ENCODE results near the gene ELOVL1.

ELOVL1 gene

DNA sequence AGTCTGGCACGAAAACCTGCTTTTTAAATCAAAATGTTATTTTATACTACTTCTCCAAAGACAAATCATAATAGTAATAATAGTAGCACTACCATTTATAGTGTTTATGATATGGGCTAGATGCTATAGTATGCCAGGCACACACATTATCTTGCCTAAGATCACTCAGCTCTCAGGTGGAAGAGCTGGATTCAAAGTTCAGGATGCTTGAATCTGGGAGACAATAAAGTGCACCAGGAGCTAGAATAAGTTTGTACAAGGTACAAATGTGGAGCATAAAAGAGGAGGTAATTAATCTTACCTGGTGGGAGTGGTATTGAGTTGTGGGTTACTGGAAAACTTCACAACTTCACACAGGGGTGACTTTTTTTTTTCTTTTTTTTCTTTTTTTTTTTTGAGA lies 10.0 kb upstream of the ELOVL1 start:
- no peak overlapping the region for H2AFZ ChIP-seq (ENCODE audit: low read depth)

DNA sequence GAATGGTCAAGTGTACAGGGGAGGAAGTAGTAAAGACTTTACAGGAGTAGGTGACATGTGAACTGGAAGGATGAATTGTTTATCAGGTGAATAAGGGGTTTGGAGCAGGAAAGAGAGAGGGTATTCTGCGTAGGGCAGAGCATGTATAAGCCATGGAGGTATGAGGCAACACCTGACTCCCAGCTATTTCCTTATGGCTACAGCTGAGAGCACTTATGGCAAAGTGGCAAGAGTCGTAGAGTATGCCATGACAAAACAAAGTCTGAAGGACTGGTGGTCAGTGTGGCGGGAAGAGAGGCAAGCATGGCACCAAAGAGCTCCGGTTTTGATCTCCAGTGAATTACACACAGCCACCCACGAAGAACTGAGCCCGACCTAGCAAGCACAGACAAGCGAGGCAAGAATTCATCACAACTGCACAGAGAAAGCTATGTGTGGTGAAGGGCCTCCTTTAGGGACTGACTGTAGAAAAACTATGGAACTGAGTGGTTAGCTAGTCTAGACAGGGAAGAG lies 9.0 kb upstream of the ELOVL1 start:
- no peaks in the 10 kb centered on the region for H3K36me3 ChIP-seq (ENCODE audit: insufficient read depth)
- no peak overlapping the region for H3K4me3 ChIP-seq (IDR thresholded peaks at IDR 0.05; ENCODE audit: insufficient read depth, low read depth, low read length)
- no peaks in the 10 kb centered on the region for H3K79me2 ChIP-seq (ENCODE audit: insufficient read depth, low read depth)
- no peaks in the 10 kb centered on the region for H4K20me1 ChIP-seq (ENCODE audit: insufficient read depth)
- H3K4me2 ChIP-seq = no peak overlapping the region
- H3K4me1 ChIP-seq (ENCODE audit: low read depth, poor library complexity, severe bottlenecking) = no peaks in the 10 kb centered on the region
- no peak overlapping the region for H3K27ac ChIP-seq
- H3K9ac ChIP-seq = no peak overlapping the region
- H2AFZ ChIP-seq (ENCODE audit: low read depth) = no peak overlapping the region
- no peaks in the 10 kb centered on the region for H3K27me3 ChIP-seq (ENCODE audit: insufficient read depth, low read depth)
- TF ChIP-seq, protein P1, sequence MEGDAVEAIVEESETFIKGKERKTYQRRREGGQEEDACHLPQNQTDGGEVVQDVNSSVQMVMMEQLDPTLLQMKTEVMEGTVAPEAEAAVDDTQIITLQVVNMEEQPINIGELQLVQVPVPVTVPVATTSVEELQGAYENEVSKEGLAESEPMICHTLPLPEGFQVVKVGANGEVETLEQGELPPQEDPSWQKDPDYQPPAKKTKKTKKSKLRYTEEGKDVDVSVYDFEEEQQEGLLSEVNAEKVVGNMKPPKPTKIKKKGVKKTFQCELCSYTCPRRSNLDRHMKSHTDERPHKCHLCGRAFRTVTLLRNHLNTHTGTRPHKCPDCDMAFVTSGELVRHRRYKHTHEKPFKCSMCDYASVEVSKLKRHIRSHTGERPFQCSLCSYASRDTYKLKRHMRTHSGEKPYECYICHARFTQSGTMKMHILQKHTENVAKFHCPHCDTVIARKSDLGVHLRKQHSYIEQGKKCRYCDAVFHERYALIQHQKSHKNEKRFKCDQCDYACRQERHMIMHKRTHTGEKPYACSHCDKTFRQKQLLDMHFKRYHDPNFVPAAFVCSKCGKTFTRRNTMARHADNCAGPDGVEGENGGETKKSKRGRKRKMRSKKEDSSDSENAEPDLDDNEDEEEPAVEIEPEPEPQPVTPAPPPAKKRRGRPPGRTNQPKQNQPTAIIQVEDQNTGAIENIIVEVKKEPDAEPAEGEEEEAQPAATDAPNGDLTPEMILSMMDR (conservative IDR thresholded peaks at IDR 0.05; ENCODE audit: low read depth, low read length) = no peak

More for the DNA sequence above, 10.0 kb upstream of the ELOVL1 start:
- H3K27ac ChIP-seq = no peak overlapping the region
- no peaks in the 10 kb centered on the region for H3K27me3 ChIP-seq (ENCODE audit: insufficient read depth, low read depth)
- H3K79me2 ChIP-seq (ENCODE audit: insufficient read depth, low read depth) = no peaks in the 10 kb centered on the region
- no peaks in the 10 kb centered on the region for H3K4me1 ChIP-seq (ENCODE audit: low read depth, poor library complexity, severe bottlenecking)
- H3K4me2 ChIP-seq = no peak overlapping the region
- no peaks in the 10 kb centered on the region for H4K20me1 ChIP-seq (ENCODE audit: insufficient read depth)
- H3K36me3 ChIP-seq (ENCODE audit: insufficient read depth) = no peaks in the 10 kb centered on the region
- no peak overlapping the region for H3K9ac ChIP-seq
- no peak overlapping the region for H3K4me3 ChIP-seq (IDR thresholded peaks at IDR 0.05; ENCODE audit: insufficient read depth, low read depth, low read length)
- TF ChIP-seq, protein P1 (conservative IDR thresholded peaks at IDR 0.05; ENCODE audit: low read depth, low read length) = no peak

DNA sequence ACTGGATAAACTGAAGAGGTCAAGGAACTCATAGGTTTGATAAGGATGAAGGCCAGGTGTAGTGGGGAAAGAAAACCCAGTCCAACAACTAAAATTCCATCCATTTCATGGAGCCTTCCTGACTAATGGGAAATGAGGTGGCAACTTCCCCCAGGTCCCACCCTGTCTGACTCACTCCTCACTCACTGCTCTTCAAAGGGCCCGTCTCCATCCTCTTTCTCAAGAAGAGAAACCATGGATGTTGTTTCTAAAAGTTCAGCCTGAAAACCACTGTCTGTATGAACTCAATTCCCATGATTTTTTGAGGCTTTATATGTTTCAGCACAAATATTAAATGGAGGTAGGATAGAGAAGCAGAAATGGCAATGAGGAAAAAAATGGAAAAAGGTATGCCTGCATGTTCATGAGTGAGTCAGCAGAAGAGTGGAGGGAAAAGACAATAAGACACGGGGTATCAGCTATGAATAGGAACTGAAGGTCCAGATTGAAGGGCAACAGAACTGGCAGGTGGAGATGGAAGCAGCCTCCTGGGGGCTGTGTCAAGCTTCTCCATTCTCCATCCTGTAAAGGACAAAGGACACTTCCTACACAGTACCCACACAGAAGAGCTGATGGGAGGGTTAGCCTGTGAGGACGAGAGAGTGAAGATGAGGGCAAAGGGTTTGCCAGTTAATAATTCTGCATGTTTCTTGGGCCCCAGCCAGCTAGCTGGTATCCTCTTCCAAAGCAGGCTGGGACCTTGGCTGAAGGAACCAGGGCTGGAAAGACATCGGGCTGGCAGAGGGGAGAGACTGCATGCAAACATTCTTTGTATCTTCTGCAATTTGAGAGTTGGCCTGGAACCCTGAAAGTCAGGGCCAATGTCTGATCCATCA lies 5.5 kb upstream of the ELOVL1 start:
- Histone ChIP-seq H3K4me1 (ENCODE audit: low read depth, poor library complexity, severe bottlenecking) (peaks cover 5% of the 10 kb centered on the region), H4K20me1 (ENCODE audit: insufficient read depth) (no peaks in the 10 kb centered on the region), H3K36me3 (ENCODE audit: insufficient read depth) (no peaks in the 10 kb centered on the region), H3K4me3 (IDR thresholded peaks at IDR 0.05; ENCODE audit: insufficient read depth, low read depth, low read length) (no peak overlapping the region), H3K27me3 (ENCODE audit: insufficient read depth, low read depth) (no peaks in the 10 kb centered on the region), H3K27ac (no peak overlapping the region), H2AFZ (ENCODE audit: low read depth) (no peak overlapping the region), H3K4me2 (no peak overlapping the region), H3K9ac (no peak overlapping the region), H3K79me2 (ENCODE audit: insufficient read depth, low read depth) (peaks cover 9% of the 10 kb centered on the region; the same call in 1 of the 2 replicates)
- TF ChIP-seq, protein P1 (conservative IDR thresholded peaks at IDR 0.05; ENCODE audit: low read depth, low read length) = no peak

DNA sequence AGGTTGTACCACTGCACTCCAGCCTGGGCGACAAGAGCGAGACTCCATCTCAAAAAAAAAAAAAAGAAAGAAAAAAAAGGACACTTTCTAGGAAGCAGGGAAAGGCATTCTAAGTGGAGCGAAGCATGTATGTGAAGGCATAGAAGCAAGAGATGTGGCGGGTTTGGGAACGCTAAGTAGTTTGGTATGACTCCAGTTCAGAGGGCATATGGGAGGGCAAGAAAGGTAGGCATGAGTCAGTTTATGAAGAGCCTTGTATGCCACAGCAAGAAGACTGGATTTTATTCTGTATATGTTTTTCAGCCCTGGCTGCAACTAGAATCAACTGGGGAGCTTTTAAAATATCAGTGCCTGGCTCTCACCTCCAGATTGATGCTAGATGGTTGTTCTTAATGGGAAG lies 4.4 kb upstream of the ELOVL1 start:
- Histone ChIP-seq H3K79me2 (ENCODE audit: insufficient read depth, low read depth) (peaks cover 11% of the 10 kb centered on the region; the same call in 1 of the 2 replicates), H4K20me1 (ENCODE audit: insufficient read depth) (no peaks in the 10 kb centered on the region), H3K27ac (no peak overlapping the region), H3K36me3 (ENCODE audit: insufficient read depth) (no peaks in the 10 kb centered on the region), H3K4me2 (no peak overlapping the region), H3K27me3 (ENCODE audit: insufficient read depth, low read depth) (no peaks in the 10 kb centered on the region), H3K4me3 (IDR thresholded peaks at IDR 0.05; ENCODE audit: insufficient read depth, low read depth, low read length) (no peak overlapping the region), H2AFZ (ENCODE audit: low read depth) (no peak overlapping the region), H3K9ac (no peak overlapping the region), H3K4me1 (ENCODE audit: low read depth, poor library complexity, severe bottlenecking) (peaks cover 5% of the 10 kb centered on the region)
- TF ChIP-seq, protein P1 (conservative IDR thresholded peaks at IDR 0.05; ENCODE audit: low read depth, low read length) = no peak

Data from KMS-11 (cell line).